Keratinocyte (primary cell): ENCODE measurements around the gene OR1I1.

Experiments
- EZH2 ChIP-seq: IDR thresholded peaks from one replicate; pipeline ENCODE4 v1.6.1; 2012; ENCODE audit warnings: inconsistent platforms, mild to moderate bottlenecking, low read length, moderate library complexity
- TF ChIP-seq, protein P1 (sequence below), 3 experiments: IDR thresholded peaks in 1 of 3; conservative IDR thresholded peaks in 1 of 3; optimal IDR thresholded peaks in 1 of 3; 2 replicates in 2 of 3; 3 replicates in 1 of 3; pipeline versions ENCODE3 to v1.5.1; 2011; ENCODE audit warnings: low read length in 3 of 3, mild to moderate bottlenecking in 3 of 3, moderate library complexity in 2 of 3, control low read depth in 1 of 3, inconsistent platforms in 1 of 3; ENCODE audit not compliant: insufficient read depth in 2 of 3; ENCODE audit errors: extremely low read depth in 1 of 3

DNA sequence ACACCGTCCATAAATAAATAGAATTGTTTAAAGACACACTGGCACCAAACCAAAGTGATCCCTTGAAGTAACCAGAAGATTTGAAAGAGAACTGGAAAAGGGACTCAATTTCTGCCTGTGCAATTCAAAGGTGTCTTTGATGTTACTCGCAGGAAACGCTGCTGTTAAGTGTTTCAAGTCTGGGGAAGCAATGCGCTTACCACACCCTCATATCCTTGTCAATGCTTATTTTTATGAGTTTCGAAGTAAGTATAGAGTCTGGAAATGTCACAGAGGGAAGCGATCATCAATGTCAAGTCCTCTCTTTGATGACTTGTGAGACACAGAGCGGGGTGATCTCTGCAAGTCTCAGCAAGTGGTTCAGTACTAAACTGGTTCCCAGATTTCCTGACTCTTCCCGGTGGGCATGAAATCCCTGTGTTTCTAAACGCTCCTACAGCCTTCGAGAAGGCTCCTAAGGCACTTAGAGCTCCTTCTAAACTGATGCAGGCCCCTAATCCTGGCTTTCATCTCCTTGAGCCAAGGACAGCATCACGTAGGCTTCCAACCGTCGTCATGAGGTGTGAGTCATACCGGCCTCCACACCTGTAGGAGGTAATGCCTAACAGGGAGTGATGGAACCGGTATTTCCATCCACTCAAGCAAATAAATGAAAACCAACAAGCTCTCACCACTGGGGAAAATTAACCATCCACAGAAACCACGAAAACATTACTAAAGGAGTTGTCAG is 48.0 kb downstream of the OR1I1 start:
- no peak for TF ChIP-seq EZH2
- TF ChIP-seq, protein P1, sequence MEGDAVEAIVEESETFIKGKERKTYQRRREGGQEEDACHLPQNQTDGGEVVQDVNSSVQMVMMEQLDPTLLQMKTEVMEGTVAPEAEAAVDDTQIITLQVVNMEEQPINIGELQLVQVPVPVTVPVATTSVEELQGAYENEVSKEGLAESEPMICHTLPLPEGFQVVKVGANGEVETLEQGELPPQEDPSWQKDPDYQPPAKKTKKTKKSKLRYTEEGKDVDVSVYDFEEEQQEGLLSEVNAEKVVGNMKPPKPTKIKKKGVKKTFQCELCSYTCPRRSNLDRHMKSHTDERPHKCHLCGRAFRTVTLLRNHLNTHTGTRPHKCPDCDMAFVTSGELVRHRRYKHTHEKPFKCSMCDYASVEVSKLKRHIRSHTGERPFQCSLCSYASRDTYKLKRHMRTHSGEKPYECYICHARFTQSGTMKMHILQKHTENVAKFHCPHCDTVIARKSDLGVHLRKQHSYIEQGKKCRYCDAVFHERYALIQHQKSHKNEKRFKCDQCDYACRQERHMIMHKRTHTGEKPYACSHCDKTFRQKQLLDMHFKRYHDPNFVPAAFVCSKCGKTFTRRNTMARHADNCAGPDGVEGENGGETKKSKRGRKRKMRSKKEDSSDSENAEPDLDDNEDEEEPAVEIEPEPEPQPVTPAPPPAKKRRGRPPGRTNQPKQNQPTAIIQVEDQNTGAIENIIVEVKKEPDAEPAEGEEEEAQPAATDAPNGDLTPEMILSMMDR (optimal IDR thresholded peaks at IDR 0.05 in 1 of 3, IDR thresholded peaks at IDR 0.05 in 1 of 3, conservative IDR thresholded peaks at IDR 0.05 in 1 of 3; ENCODE audit: extremely low read depth in 1 of 3, insufficient read depth in 2 of 3, low read length in 3 of 3): no peak
